ENCODE measurements around the gene EML5.

EML5 gene

DNA sequence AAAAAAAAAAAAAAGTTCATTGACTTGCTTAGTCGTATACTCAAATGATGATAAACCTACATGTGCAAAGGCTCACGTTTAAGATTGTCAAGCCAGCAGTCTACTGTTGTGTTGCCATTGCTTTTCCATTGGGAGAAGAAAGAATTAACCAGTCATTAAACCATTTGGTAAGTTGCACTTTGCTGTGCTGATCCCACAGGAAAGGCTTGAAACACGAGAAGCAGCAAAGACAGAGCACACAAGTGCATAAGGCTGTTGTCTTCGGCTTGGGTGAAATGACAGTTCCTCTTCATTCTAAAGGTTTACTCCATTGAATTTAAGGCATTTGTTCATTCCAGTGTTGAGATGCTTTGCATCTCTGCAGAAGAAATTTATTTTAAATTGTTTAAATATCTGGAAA is 179.8 kb downstream of the EML5 start:
- no peak for FAIRE-seq

DNA sequence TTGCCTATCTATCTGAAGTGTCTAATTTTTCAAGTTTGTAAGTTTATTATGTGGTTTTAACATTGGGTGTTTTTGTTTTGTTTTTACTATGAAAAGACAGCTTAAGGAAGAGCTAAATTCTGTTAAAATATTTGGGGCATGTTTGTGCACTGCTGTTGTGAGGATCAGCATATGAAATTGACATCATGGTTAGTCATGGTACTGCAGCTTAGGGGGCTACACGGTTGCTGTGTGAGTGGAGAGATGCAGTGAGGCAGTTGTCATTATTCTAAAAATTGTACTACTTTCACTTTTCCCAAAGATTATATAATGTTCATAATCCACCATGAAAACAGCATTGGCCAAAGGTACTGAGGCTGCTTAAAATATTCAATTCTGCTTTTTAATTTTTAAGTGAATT is 180.9 kb downstream of the EML5 start:
- FAIRE-seq, result no peak

DNA sequence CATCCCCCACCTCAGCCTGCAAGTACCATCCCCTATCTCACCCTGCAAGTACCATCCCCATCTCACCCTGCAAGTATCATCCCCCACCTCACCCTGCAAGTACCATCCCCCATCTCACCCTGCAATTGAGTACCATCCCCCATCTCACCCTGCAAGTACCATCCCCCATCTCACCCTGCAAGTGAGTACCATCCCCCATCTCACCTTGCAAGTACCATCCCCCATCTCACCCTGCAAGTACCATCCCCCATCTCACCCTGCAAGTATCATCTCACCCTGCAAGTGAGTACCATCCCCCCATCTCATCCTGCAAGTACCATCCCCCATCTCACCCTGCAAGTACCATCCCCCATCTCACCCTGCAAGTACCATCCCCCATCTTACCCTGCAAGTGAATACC is 184.9 kb downstream of the EML5 start:
- no peak for FAIRE-seq

DNA sequence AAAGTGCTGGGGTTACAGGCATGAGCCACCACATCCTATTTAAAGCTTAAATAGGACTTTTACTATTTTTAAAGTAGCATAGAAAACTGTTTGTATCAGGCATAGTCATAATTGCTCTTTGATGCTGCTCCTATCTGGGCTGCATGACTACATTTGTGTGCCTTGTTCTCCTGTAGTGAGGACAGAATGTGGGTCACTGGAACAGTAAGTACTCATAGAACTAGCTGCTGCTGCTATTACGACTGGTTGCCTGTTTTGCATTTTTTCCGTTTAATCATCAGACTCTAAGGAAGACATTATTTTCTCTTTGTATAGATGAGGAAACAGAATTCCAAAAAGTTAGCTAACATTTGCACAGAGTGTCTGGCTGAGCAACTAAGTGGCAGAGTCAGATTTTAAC is 187.2 kb downstream of the EML5 start:
- FAIRE-seq, result no peak

DNA sequence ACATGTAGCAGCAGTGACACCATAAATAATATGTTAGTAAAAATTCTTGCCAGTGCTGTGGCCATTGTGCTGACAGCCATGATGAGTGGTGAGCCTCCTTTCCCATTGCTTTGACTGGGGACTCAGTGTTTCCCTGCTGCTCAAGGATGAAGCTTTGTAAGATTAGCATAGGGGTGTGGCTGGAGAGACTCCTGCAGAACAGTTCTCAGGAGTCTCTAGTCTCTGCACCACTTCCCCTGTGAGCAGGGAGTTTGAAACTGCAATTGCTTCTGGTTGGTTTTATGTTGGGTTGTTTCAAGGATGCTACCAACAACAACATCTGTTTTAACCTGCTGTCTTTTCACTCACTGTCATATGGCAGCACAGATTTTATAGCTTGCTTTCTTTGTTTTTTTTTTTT is 188.5 kb downstream of the EML5 start:
- no peak for FAIRE-seq

DNA sequence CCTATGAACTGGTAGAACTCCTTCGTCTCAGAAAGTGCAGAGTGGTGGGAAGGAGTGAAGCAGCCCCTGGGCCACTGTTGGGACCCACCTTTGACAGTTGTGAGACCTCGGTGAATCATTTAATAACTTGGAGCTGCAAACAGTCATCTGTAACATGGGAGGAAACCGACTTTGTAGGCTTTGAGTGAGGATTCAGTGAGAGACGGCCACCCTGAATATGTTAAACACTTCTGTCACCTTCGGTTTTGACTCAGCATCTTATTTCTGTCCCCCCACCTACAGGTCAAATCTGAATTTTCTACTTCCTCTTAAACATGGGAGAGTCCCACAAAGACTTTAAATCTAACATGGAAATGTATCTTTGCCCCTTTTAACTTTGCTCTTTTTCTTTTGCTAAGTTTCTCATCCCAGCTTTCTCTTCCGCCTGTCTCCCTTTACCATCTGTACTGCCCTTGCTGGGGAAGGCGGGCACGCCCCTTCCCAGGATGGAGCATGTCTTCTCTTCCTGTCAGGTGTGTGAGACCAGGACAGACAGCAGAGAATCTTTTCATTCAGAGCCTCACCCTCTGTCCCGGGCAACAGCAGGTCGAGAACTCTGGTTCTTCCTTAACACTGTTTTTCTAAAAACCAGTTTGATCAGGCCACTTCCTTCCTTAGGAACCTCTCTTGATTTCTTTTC is 192.9 kb downstream of the EML5 start:
- no peak for FAIRE-seq

DNA sequence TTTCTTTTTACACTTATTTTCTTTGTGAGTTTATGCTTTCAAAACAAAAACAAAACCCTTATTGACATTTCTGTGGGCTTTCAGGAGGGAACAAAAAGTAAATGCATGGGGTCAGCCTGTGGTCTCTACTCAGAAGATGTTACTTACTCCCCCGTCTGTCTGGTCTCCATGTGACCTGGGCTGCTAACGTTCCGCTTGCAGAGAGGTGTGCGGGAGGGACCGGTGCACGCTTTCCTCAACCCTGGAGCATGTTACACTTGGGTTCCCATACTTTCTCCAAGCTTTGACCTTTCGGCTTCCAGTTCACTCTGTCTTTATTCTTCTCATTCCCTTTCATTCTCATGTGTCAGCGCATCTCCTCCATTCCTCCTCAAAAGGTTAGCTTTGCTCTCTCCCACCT is 193.4 kb downstream of the EML5 start:
- no peak for FAIRE-seq

DNA sequence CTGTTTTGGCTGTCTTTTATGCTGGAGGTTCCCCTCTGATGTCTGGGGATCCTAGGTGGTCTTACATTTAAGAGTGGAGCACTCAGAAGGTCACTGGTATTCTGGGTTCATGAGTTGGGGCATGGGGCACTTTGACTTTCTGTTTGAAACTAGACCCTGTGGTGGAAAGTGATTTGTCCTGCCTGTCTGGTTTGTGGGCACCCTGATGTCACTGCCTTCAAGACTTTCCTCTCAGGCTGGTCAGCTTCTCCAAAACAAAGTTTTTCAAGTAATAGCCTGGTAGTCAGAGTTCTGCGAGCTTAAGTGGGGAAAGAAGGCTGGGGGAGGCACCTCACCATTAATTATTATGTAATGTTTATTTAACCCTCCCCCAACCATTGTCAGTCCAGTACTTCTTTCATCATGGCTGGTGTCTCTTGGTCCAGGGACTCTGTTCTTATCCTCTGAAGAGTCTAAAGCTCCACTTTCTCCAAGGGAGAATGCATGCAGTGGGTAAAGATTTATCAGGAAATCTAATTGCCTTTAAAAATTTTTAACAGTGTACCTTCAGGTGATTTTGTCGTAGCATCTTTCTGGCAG is 194.6 kb downstream of the EML5 start:
- FAIRE-seq, result no peak

DNA sequence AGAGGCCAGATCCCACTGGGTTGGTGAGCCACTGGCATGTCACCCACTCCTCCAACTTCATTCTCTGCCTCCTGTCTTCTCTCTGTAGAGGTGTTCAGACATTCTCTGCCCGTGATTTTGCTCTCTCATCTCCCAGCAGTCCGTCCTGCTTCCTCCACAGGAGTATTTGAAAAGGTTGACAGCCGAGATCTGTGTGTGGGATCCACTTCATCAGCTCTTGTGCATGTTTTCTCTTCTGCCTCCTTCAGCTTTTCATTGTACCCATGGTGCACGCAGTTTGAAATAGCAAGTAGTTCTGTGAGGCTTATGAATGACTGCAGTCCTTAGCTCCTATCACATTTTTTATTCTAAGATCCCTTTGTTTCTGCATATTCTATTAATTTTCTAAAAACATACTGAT is 195.2 kb downstream of the EML5 start:
- FAIRE-seq, result no peak

DNA sequence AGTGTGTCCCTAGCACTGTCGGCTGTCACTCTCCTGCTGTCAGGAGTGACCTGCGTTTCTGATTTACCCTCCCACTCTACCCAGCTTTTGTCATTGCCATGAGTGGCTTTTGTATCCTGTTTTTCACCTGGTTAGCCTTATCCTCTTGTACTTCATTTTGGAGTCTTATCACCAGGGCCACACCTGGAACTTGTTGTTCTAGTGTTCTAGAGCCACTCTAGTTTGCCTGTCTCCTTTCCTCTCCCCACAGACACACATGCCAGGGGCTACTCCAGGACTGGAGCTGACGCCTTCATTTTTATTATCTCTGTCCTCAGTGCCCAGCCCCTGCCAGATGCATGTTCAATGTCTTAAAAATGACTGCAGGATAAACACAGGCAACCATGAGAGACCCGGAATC is 195.7 kb downstream of the EML5 start:
- FAIRE-seq, result no peak

DNA sequence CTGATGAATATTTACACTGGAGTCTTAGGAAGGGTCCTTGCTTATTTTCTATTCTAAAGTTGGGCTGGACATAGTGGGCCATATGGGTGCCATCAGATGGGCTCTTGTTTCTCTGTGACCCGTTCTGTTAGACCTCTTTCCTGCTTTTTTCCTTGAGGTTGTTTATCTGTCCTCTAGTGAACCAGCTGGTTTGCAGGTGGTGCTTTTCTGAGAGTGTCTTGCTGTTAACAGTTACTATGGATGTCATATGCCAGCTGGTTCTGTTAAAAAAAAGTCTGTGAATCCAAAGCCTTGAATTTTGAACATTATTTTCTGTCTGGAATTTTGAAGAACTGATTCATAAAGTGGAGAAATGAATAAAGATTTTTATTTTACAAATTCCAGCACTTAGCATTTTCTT is 200.7 kb downstream of the EML5 start:
- no peak for FAIRE-seq

DNA sequence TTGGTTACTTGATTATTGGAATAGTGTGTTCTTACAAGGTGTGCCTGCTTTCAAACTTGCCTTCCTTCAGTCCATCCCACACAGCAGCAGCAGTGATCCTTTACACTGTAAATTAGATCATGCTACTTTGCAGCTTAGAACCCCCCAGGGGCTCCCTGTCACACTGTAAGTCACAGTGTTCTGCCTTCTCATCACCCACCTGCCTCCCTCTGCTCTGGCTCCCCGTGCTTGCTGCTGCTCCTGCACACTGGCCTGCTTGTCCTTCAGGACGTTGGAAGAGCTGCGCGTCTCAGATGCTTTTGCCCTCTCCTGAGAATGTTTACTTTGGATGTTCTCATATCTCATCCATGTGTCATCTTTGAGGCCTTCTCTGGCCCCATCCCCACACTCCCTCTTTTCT is 202.6 kb downstream of the EML5 start:
- FAIRE-seq, result no peak

DNA sequence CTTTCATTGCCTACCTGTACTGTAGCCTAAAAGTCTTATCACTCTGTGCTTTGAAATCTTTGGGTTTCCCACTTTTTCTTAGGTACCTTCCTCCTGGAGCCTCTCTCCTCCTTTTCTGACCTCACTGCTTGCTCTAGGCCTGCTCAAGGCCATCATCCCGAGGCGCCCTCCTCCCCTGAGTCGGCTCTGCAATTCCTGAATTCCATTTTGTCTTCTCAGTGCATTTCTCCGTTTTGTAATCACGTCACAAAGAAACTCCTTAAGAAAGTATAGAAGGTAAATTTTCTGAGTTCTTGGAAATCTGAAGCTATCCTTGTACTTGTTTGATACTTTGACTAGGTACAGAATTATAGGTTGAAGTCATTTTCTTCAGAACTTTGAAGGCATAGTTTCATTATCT is 204.7 kb downstream of the EML5 start:
- FAIRE-seq, result no peak

DNA sequence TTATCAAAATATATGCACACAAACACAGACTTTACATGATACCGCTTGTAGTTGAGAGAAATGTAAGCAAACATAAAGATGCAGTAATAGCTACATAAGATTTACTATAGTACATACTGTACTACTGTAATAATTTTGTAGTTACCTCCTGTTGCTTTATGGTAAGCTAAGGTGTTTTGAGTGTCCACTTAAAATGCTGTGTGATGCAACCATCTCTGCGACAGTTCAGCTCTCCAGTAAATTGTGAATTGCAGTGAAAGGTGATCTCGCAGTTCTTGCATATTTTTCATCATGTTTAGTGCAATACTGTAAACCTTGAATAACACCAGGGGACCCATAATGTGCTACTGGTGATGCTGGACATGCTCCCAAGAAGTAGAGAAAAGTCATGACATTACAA is 208.3 kb downstream of the EML5 start:
- FAIRE-seq, result no peak

DNA sequence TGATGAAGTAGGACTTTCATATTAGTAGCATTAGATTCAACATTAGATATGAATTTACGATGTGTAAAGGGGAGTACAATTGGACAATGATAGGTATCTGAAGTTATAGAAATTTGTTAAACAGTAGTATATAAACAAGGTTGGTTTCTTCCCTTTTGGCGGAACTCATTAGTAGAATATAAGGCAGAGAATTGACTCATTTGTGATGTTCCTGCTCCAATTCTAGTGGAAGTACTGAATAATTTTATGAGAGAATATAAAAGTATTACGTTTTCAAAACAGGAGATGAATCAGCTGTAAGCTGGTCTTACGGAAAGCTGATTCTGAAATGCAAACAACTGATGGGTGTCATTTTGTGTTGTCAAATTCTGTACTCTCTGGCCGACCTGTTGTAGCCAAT is 216.5 kb downstream of the EML5 start:
- no peak for FAIRE-seq

DNA sequence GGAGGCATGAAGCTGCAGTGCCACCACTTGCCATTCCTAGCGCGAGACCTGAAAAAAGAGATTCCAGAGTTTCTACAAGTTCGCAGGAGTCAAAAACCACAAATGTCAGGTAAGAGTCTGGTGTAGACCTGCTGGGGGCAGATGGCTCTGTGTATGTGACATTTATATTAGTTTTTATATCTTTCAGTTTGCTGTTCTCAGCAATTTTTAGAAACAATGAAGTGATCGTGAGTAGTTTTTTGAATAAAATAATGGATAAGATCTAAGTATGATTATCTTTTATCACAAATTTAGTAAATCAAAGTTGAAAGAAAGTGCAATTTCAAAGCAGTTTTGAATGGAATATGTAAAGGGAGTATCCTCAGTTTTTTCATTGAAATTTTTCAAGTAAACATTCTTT is 220.6 kb downstream of the EML5 start:
- FAIRE-seq, result no peak

DNA sequence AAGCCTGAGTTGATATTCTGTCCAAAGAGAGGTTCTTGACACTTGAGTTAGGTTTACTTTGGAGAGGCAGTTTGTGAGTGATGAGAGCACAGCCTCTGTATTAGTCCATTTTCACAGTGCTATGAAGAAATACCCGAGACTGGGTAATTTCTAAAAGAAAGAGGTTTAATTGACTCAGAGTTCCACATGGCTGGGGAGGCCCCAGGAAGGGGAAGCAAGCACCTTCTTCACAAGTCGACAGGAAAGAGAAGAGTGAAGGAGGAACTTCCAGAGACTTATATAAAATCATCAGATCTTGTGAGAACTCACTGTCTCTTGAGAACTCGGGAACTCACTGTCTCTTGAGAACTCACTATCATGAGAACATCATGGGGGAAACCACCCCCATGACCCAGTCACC is 224.6 kb downstream of the EML5 start:
- no peak for FAIRE-seq

DNA sequence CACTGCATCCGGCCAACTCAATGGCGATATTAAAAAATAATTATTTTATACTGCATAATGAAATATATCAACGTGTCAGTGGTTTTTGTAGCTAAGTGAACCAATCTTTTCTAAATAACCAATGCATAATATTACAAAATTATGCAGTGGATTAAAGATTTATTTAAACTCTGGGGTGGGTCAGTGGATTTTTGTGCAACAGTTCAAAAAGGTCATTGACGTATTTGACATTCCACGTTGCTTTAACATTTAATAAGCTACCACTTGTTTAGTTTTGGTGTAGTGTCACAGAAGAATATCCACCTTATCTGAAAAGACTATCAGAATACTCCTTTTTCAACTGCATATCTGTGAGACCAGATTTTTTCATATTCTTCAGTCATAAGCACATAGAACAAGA is 227.3 kb downstream of the EML5 start:
- no peak for FAIRE-seq

DNA sequence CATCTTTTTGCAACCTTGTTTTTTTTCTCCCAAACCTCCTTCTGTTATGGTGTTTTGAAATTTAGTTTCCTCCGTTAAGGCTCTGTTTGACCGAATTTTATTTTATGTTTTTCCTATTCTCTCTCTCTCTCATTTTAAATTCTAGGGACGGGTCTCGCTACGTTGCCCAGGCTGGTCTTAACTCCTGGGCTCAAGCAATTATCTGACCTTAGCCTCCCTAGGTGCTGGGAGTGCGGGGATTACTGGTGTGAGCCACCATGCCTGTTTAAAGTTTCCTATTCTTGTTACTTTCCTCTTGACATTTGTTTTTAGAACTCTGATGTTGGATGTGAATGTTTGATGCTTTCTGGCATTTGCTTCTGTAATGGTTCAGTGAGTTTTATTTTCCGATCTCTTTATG is 228.9 kb downstream of the EML5 start:
- no peak for FAIRE-seq

DNA sequence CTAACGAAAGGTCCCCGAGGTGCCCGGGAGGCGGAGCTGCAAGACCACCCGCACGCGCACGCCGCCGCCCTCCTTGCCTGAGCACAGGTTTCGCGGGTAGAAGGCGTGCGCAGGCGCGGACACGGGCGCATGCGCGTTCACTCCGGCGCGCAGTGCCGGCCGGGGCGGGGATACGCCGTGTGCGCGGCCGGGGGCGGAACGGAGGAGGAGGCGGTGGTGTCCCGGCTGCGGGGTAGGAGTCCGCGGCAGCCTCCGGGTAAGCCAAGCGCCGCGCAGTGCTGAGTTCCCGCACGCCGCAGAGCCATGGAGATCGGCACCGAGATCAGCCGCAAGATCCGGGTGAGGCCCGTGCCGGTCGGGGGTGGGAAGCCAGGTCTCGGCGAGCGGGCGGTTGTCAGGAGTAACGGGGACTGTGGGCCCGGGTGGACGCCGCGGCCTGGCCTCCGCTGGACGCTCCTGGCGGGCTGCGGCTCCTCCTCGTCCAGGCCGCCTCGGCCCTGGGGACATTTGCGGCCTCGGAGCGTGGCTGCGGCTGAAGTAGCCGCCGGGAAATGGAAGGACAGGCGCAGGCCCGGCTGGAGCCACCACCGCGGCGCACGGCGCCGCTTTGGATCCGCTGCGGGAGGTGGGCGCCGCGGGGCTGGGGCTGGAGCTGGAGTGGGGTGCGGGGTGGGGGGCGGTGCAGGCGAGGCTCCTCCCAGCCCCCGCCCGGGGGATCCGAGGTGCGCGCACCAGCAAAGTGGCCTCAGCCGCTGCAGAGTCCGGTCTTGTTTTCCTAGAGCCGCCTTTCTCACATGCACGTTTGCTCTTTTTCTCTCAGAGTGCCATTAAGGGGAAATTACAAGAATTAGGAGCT is 229.7 kb downstream of the EML5 start, which contains the start of gene ZC3H14:
ZC3H14 (plus strand) TSS at position 207 of the 856 bp plus-strand sequence; CDS start at position 304, 97 bp downstream.
- FAIRE-seq, result no peak

DNA sequence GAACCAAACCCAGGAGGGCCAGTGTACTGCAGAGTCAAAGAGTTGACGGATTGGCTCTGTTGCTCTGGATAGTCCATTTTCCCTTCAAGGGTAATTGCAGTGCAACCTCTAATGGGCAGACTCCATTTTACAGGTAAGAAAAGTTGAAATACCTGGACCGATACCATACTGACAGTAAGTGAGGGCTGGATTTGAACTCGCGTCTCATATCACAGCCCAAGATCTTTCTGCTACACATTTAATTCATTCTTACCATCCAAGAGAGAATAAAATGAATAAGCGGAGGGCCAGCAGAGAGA is 230.3 kb downstream of the EML5 start:
- no peak for FAIRE-seq
